HEK293 (cell line): ENCODE data around the gene ZNF670.

Source experiments
- CTCF ChIA-PET: fragments of 350-600 bp; formaldehyde crosslinking; extraction: SDS; loops from one replicate; lab custom pipeline; 2021; ENCODE audit warnings: antibody characterized with exemption; lab: Yijun Ruan, JAX
- POLR2A ChIA-PET: fragments of 300-600 bp; formaldehyde crosslinking; extraction: SDS; loops from one replicate; lab custom pipeline; 2020; ENCODE audit warnings: antibody characterized with exemption, inconsistent platforms; lab: Yijun Ruan, JAX
- H3K27ac ChIP-seq: fragments of 200-500 bp; sonication (Bioruptor generic); 2 replicates; pipeline ENCODE4 v1.5.1; 2014; ENCODE audit warnings: low read depth, low read length, control low read depth, inconsistent platforms; ENCODE audit errors: extremely low read depth
- H3K36me3 ChIP-seq, 2 experiments: fragments of 200-500 bp in 1 of 2; sonication (Bioruptor generic) in 1 of 2; 1 replicate in 1 of 2; 2 replicates in 1 of 2; pipeline ENCODE4 v1.5.1; 2014 to 2017; ENCODE audit warnings: inconsistent platforms in 2 of 2, low read length in 2 of 2; ENCODE audit not compliant: control insufficient read depth in 2 of 2, insufficient read depth in 1 of 2
- H3K4me1 ChIP-seq: fragments of 200-500 bp; sonication (Bioruptor generic); 2 replicates; pipeline ENCODE4 v1.5.1; 2014; ENCODE audit warnings: mild to moderate bottlenecking, low read length, inconsistent platforms; ENCODE audit not compliant: control insufficient read depth, insufficient read depth
- H3K4me3 ChIP-seq: 2 replicates; pipeline ENCODE4 v1.5.1; 2011; ENCODE audit warnings: low read depth, mild to moderate bottlenecking, control low read depth, low read length, moderate library complexity
- H3K9me3 ChIP-seq: fragments of 200-500 bp; sonication (Bioruptor generic); 2 replicates; pipeline ENCODE4 v1.5.1; 2014; ENCODE audit warnings: low read depth, low read length, inconsistent platforms; ENCODE audit not compliant: control insufficient read depth, insufficient read depth
- KLF9 ChIP-seq: fragments of 450-650 bp; formaldehyde crosslinking; IDR thresholded peaks from 2 replicates; pipeline ENCODE4 v1.5.1; 2016; ENCODE audit warnings: missing biosample characterization, missing genetic modification characterization, low read depth
- REST ChIP-seq: fragments of 450-650 bp; formaldehyde crosslinking; IDR thresholded peaks from 2 replicates; pipeline ENCODE4 v1.5.1; 2016; ENCODE audit warnings: missing biosample characterization, missing genetic modification characterization
- SP2 ChIP-seq: fragments of 450-650 bp; formaldehyde crosslinking; IDR thresholded peaks from 2 replicates; pipeline ENCODE4 v1.5.1; 2016; ENCODE audit warnings: missing biosample characterization, missing genetic modification characterization
- ZBTB20 ChIP-seq: fragments of 450-650 bp; formaldehyde crosslinking; IDR thresholded peaks from 2 replicates; pipeline ENCODE4 v1.5.1; 2016; ENCODE audit warnings: missing biosample characterization, missing genetic modification characterization
- ZNF133 ChIP-seq: fragments of 450-650 bp; formaldehyde crosslinking; IDR thresholded peaks from 2 replicates; pipeline ENCODE4 v1.5.1; 2016; ENCODE audit warnings: missing biosample characterization, missing genetic modification characterization
- ZNF148 ChIP-seq: fragments of 450-650 bp; formaldehyde crosslinking; IDR thresholded peaks from 2 replicates; pipeline ENCODE4 v1.5.0; 2017; ENCODE audit warnings: missing biosample characterization, missing genetic modification characterization, borderline replicate concordance
- ZNF2 ChIP-seq: fragments of 450-650 bp; formaldehyde crosslinking; IDR thresholded peaks from 2 replicates; pipeline ENCODE4 v1.5.1; 2016; ENCODE audit warnings: missing biosample characterization, missing genetic modification characterization
- ZNF211 ChIP-seq: fragments of 450-650 bp; formaldehyde crosslinking; IDR thresholded peaks from 2 replicates; pipeline ENCODE4 v1.5.1; 2016; ENCODE audit warnings: low read depth, missing biosample characterization, missing genetic modification characterization
- ZNF23 ChIP-seq: fragments of 450-650 bp; formaldehyde crosslinking; IDR thresholded peaks from 2 replicates; pipeline ENCODE4 v1.5.1; 2016; ENCODE audit warnings: missing biosample characterization, missing genetic modification characterization, borderline replicate concordance
- ZNF335 ChIP-seq: fragments of 450-650 bp; formaldehyde crosslinking; conservative IDR thresholded peaks from 2 replicates; pipeline ENCODE4 v1.5.1; 2016; ENCODE audit warnings: missing biosample characterization, missing genetic modification characterization
- ZNF558 ChIP-seq: fragments of 450-650 bp; formaldehyde crosslinking; IDR thresholded peaks from 2 replicates; pipeline ENCODE4 v1.5.1; 2016; ENCODE audit warnings: missing biosample characterization, missing genetic modification characterization
- ZNF561 ChIP-seq: fragments of 450-650 bp; IDR thresholded peaks from 2 replicates; pipeline ENCODE4 v1.5.1; 2018; ENCODE audit warnings: missing biosample characterization, missing genetic modification characterization, borderline replicate concordance
- ZNF580 ChIP-seq: fragments of 450-650 bp; formaldehyde crosslinking; IDR thresholded peaks from 2 replicates; pipeline ENCODE4 v1.5.1; 2016; ENCODE audit warnings: missing biosample characterization, missing genetic modification characterization
- ZNF747 ChIP-seq: fragments of 450-650 bp; formaldehyde crosslinking; IDR thresholded peaks from 2 replicates; pipeline ENCODE4 v1.5.1; 2016; ENCODE audit warnings: missing biosample characterization, missing genetic modification characterization
- ZSCAN23 ChIP-seq: fragments of 450-650 bp; formaldehyde crosslinking; IDR thresholded peaks from 2 replicates; pipeline ENCODE4 v1.5.1; 2016; ENCODE audit warnings: missing biosample characterization, missing genetic modification characterization
- TF ChIP-seq, protein P1 (sequence below): fragments of 450-650 bp; formaldehyde crosslinking; IDR thresholded peaks from 2 replicates; pipeline ENCODE4 v1.5.1; 2017; ENCODE audit warnings: missing biosample characterization, missing genetic modification characterization

Gene ZNF670

DNA sequence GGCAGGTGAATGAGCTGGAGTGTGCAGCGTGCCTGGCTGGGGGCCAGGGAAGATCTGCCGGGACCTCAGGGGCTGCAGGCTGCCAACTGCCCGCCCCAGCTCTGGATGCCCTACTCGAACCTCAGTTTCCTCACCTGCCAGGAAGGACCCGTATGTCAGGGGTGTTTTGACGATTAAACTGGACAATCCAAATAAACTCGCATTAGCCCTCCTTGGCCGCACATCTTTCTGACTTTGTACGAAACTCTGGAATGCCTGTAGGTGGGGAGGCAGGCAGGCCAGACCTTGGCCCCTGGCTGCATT lies 33.8 kb upstream of the ZNF670 start (continued):
- TF ChIP-seq, protein P1, sequence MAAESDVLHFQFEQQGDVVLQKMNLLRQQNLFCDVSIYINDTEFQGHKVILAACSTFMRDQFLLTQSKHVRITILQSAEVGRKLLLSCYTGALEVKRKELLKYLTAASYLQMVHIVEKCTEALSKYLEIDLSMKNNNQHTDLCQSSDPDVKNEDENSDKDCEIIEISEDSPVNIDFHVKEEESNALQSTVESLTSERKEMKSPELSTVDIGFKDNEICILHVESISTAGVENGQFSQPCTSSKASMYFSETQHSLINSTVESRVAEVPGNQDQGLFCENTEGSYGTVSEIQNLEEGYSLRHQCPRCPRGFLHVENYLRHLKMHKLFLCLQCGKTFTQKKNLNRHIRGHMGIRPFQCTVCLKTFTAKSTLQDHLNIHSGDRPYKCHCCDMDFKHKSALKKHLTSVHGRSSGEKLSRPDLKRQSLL (tag by site-specific recombination), result no peak
- TF ChIP-seq ZNF2 (no peak), REST (tag by site-specific recombination) (no peak), ZNF23 (tag by site-specific recombination) (no peak), SP2 (tag by site-specific recombination) (no peak), ZNF558 (tag by site-specific recombination) (no peak), ZNF148 (tag by site-specific recombination) (no peak), ZNF580 (tag by site-specific recombination) (no peak)

DNA sequence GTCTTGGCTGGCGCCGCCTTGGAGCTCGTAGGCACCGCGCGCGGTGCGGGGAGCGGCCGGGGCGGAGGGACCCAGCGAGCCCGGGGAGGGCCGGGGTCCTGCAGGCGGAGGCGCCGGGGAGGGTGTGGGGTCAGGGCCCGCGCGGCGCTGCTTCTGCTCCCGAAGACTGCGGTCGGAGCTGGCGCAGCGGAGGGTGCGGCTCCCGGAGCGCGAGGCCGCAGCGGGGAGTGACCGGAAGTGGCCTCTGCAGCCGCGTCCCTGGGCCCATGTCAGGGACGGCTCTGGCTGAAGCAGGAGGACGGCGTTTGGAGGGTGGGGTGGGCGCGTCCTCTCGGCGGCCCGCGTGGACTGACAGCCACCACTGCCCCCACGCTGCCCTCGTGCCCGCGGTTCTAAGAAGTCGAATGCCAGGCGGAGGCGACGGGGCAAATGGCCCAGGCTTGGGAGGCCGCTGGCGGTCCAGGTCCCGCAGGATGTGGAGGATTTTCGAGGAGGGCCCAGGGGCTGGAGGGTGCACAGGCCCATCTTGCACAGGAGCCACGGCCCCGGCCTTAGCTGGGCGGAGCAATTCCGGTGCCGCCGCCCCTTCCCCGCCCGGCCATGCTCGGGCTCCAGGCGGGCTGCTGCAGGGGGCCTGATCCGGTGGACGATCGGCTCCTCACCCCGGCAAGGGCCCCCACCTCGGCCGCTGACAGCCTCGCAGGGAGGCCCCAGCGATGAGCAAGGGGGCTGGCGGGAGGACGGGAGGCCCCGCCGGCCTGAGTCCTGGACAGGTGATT lies 33.3 kb upstream of the ZNF670 start:
- POLR2A ChIA-PET, result no interaction called here
- no peak overlapping the region; the same call in 1 of the 2 replicates for H3K27ac ChIP-seq
- H3K4me1 ChIP-seq, result no peaks in the 10 kb centered on the region
- peak overlapping the region; percentile 15 for H3K4me3 ChIP-seq
- TF ChIP-seq ZNF747 (tag by site-specific recombination) (no peak), ZNF561 (tag by site-specific recombination) (no peak), ZNF335 (tag by site-specific recombination) (0 out of 2 replicates have a peak, but pooled peaks have one; percentile 18), ZSCAN23 (no peak), KLF9 (tag by site-specific recombination) (no peak), ZBTB20 (tag by site-specific recombination) (no peak), ZNF211 (no peak)
- H3K36me3 ChIP-seq, result no peaks in the 10 kb centered on the region
- CTCF ChIA-PET, result no interaction called here
- H3K9me3 ChIP-seq, result no peaks in the 10 kb centered on the region

- Histone ChIP-seq H3K9me3 (no peaks in the 10 kb centered on the region), H3K27ac (no peak overlapping the region; the same call in 1 of the 2 replicates), H3K36me3 (no peaks in the 10 kb centered on the region), H3K4me3 (peak overlapping the region; percentile 19), H3K4me1 (no peaks in the 10 kb centered on the region)
- POLR2A ChIA-PET, result no interaction called here
- TF ChIP-seq ZNF148 (tag by site-specific recombination), result no peak
- TF ChIP-seq ZNF133 (tag by site-specific recombination), result no peak
- CTCF ChIA-PET, result no interaction called here
Measured at GRCh38 chr1:247111259-247111699, 32.7 kb upstream of the ZNF670 start.
